AG04450 (cell line): Measurements from ENCODE around the gene S100A9. TPM values are rescaled to one million over a fixed set of nuclear protein-coding genes. Genes with fewer than 3 reads are reported as not detected.

ENCODE experiments used
- polyA plus RNA-seq: library from polyadenylated mRNA; depleted of rRNA; stranded (reverse); fragments of >200 nt; gene quantifications from 2 replicates; pipeline ENCODE4 v1.2.3, GENCODE V29; 2011; rRNA removed
- small RNA-seq: library from RNA; depleted of rRNA; stranded (forward); fragments of <200 nt; gene quantifications from one replicate; pipeline ENCODE3, GENCODE V24; 2012; ENCODE audit warnings: low read depth; ENCODE audit not compliant: insufficient read length

S100A9 gene
- polyA plus RNA-seq, 1 experiment = not detected

Small RNA genes within 50 kb of the gene (small RNA-seq; reads per million reads assigned to genes)
- not detected for gene RNU6-160P
- gene S100A15A = not detected

Other genes with a start within 250 kb of the S100A9 start
- not detected in 2 replicates for gene SPRR2F, start 244.3 kb upstream of the S100A9 start, polyA plus RNA-seq
- not detected in 2 replicates for gene SPRR2G, start 207.0 kb upstream of the S100A9 start, polyA plus RNA-seq
- gene LELP1, start 154.4 kb upstream of the S100A9 start, polyA plus RNA-seq = not detected in 2 replicates
- gene PRR9, start 140.3 kb upstream of the S100A9 start, polyA plus RNA-seq = not detected in 2 replicates
- not detected in 2 replicates for gene LORICRIN, start 98.2 kb upstream of the S100A9 start, polyA plus RNA-seq
- not detected in 2 replicates for gene PGLYRP3, start 44.9 kb upstream of the S100A9 start, polyA plus RNA-seq
- gene PGLYRP4, start 9.0 kb upstream of the S100A9 start, polyA plus RNA-seq = not detected in 2 replicates
- gene S100A12, start 17.8 kb downstream of the S100A9 start, polyA plus RNA-seq = not detected in 2 replicates
- not detected in 2 replicates for gene S100A8, start 33.2 kb downstream of the S100A9 start, polyA plus RNA-seq
- not detected in 2 replicates for gene S100A7A, start 58.7 kb downstream of the S100A9 start, polyA plus RNA-seq
- gene S100A7, start 102.8 kb downstream of the S100A9 start, polyA plus RNA-seq = not detected in 2 replicates
- 1,379 and 2,089 TPM in 2 replicates for gene S100A6, start 178.1 kb downstream of the S100A9 start, polyA plus RNA-seq
- gene S100A5, start 183.1 kb downstream of the S100A9 start, polyA plus RNA-seq = 0.25 and 0.42 TPM in 2 replicates
- 20.0 and 20.7 TPM in 2 replicates for gene S100A4, start 188.0 kb downstream of the S100A9 start, polyA plus RNA-seq
- gene S100A3, start 191.4 kb downstream of the S100A9 start, polyA plus RNA-seq = 1.8 and 3.2 TPM in 2 replicates
- gene S100A2, start 208.0 kb downstream of the S100A9 start, polyA plus RNA-seq = 3.9 and 5.2 TPM in 2 replicates